ENCODE data around the gene ING3.
"Not testable (repeated sequence)": the region's sequence is repeated elsewhere in the genome, so short reads cannot be mapped to it uniquely, and the experiment has no call there.

GRCh38 chr7:121005058-121005457 is 54.5 kb downstream of the ING3 start:
- not testable (repeated sequence) for TF ChIP-seq CTCF (IDR thresholded peaks at IDR 0.05; ENCODE audit: low read depth, low read length); EZH2phosphoT487 (IDR thresholded peaks at IDR 0.05; ENCODE audit: low read depth)

Measured in OCI-LY3 (cell line).